H1 (cell line): ENCODE data around the gene CPD. TPM values are rescaled to one million over a fixed set of nuclear protein-coding genes. Genes with fewer than 3 reads are reported as not detected.

Experiments
- CTCF ChIA-PET: fragments of 300-600 bp; sonication (Branson Sonifier 250); formaldehyde crosslinking; loops from one replicate; lab custom pipeline; 2021; ENCODE audit not compliant: partially characterized antibody; lab: Charles Lee
- POLR2A ChIA-PET: fragments of 300-600 bp; sonication (Branson Sonifier 250); formaldehyde crosslinking; loops from one replicate; lab custom pipeline; 2021; ENCODE audit warnings: inconsistent platforms; ENCODE audit not compliant: partially characterized antibody; lab: Charles Lee
- DNase-seq, 2 experiments: peaks; one replicate each; pipeline versions ENCODE4 v3.0.0 to v3.0.0-alpha.2; 2010 to 2022; ENCODE audit warnings: low spot score in 2 of 2, low read depth in 1 of 2, mixed read lengths in 1 of 2
- FAIRE-seq: peaks from 2 replicates; lab custom pipeline; 2011; peaks lifted over from hg19 to GRCh38; lab: Jason Lieb, UNC
- H2AFZ ChIP-seq: 2 replicates; pipeline ENCODE4 v1.8.1; 2012; ENCODE audit warnings: low read length, inconsistent platforms
- H2AK5ac ChIP-seq: 2 replicates; pipeline ENCODE4 v1.6.1; 2013; ENCODE audit warnings: low read depth, low read length
- H2BK120ac ChIP-seq: replicated peaks from 2 replicates; pipeline ENCODE3; 2013; ENCODE audit warnings: low read depth, low read length, inconsistent platforms
- H2BK12ac ChIP-seq: 2 replicates; pipeline ENCODE4 v1.6.1; 2013; ENCODE audit warnings: low read depth, low read length
- H2BK15ac ChIP-seq: 2 replicates; pipeline ENCODE4 v1.6.1; 2013; ENCODE audit warnings: low read length
- H2BK20ac ChIP-seq: 2 replicates; pipeline ENCODE4 v1.6.1; 2013; ENCODE audit warnings: low read length
- H2BK5ac ChIP-seq: 2 replicates; pipeline ENCODE4 v1.6.1; 2013; ENCODE audit warnings: low read depth, low read length
- H3K14ac ChIP-seq: 2 replicates; pipeline ENCODE4 v1.6.1; 2013; ENCODE audit warnings: inconsistent platforms; ENCODE audit not compliant: insufficient read length
- H3K18ac ChIP-seq: 2 replicates; pipeline ENCODE4 v1.6.1; 2013; ENCODE audit warnings: low read length; ENCODE audit errors: extremely low read depth
- H3K23ac ChIP-seq: 2 replicates; pipeline ENCODE4 v1.6.1; 2013; ENCODE audit warnings: inconsistent platforms; ENCODE audit not compliant: insufficient read length
- H3K23me2 ChIP-seq: 2 replicates; pipeline ENCODE4 v1.6.1; 2013; ENCODE audit warnings: low read depth, low read length
- H3K27ac ChIP-seq: 2 replicates; pipeline ENCODE4 v1.6.1; 2011; ENCODE audit warnings: low read depth, low read length, inconsistent platforms
- H3K27me3 ChIP-seq, 4 experiments: replicated peaks in 1 of 4; 1 replicate in 1 of 4; 2 replicates in 3 of 4; pipeline versions ENCODE4 v1.6.1 to v1.8.1; 2011 to 2013; ENCODE audit warnings: low read length in 3 of 4, mild to moderate bottlenecking in 3 of 4, inconsistent platforms in 2 of 4, mixed read lengths in 2 of 4, moderate library complexity in 1 of 4; ENCODE audit not compliant: control insufficient read depth in 3 of 4, insufficient read depth in 3 of 4; ENCODE audit errors: extremely low read depth in 1 of 4
- H3K36me3 ChIP-seq, 4 experiments: 2 replicates each; pipeline versions ENCODE4 v1.6.1 to v1.8.1; 2011 to 2013; ENCODE audit warnings: mild to moderate bottlenecking in 4 of 4, low read length in 3 of 4, moderate library complexity in 2 of 4, control low read depth in 1 of 4, inconsistent platforms in 1 of 4; ENCODE audit not compliant: insufficient read depth in 4 of 4, control insufficient read depth in 2 of 4
- H3K4ac ChIP-seq: replicated peaks from 2 replicates; pipeline ENCODE3; 2013; ENCODE audit warnings: low read length, low read depth, mixed read lengths, inconsistent platforms; ENCODE audit not compliant: insufficient read length
- H3K4me1 ChIP-seq, 4 experiments: replicated peaks in 1 of 4; 1 replicate in 1 of 4; 2 replicates in 3 of 4; pipeline versions ENCODE4 v1.6.1 to v1.8.1; 2011 to 2013; ENCODE audit warnings: low read length in 3 of 4, inconsistent platforms in 2 of 4, mixed read lengths in 1 of 4; ENCODE audit not compliant: insufficient read depth in 4 of 4, control insufficient read depth in 3 of 4
- H3K4me2 ChIP-seq, 2 experiments: 2 replicates each; pipeline versions ENCODE4 v1.6.1 to v1.8.1; 2011 to 2013; ENCODE audit warnings: low read depth in 2 of 2, low read length in 2 of 2, control low read depth in 1 of 2, inconsistent platforms in 1 of 2, mild to moderate bottlenecking in 1 of 2; ENCODE audit not compliant: insufficient read depth in 1 of 2
- H3K4me3 ChIP-seq, 4 experiments: fragments of 200-600, 300-600 bp in 1 of 4; sonication (generic), shearing (Covaris generic), sonication (Bioruptor Twin) in 1 of 4; 2 replicates each; pipeline versions ENCODE4 v1.5.1 to v1.8.1; 2011 to 2016; ENCODE audit warnings: low read length in 4 of 4, low read depth in 3 of 4, control low read depth in 2 of 4, inconsistent platforms in 2 of 4, mild to moderate bottlenecking in 2 of 4, mixed read lengths in 1 of 4, moderate library complexity in 1 of 4; ENCODE audit not compliant: insufficient read depth in 2 of 4; ENCODE audit errors: extremely low read depth in 1 of 4
- H3K56ac ChIP-seq: replicated peaks from 2 replicates; pipeline ENCODE3; 2013; ENCODE audit warnings: low read depth, mild to moderate bottlenecking, mixed read lengths, low read length, inconsistent platforms; ENCODE audit not compliant: insufficient read length
- H3K79me1 ChIP-seq: 2 replicates; pipeline ENCODE4 v1.6.1; 2013; ENCODE audit warnings: low read depth, low read length, control low read depth
- H3K79me2 ChIP-seq, 2 experiments: 2 replicates each; pipeline versions ENCODE4 v1.6.1 to v1.8.1; 2012 to 2013; ENCODE audit warnings: low read length in 2 of 2, mild to moderate bottlenecking in 2 of 2, inconsistent platforms in 1 of 2; ENCODE audit not compliant: insufficient read depth in 2 of 2, control insufficient read depth in 1 of 2
- H3K9ac ChIP-seq, 4 experiments: replicated peaks in 1 of 4; 1 replicate in 1 of 4; 2 replicates in 3 of 4; pipeline versions ENCODE4 v1.6.1 to v1.8.1; 2011 to 2013; ENCODE audit warnings: low read depth in 3 of 4, low read length in 3 of 4, control low read depth in 2 of 4, mild to moderate bottlenecking in 2 of 4, moderate library complexity in 2 of 4, inconsistent platforms in 1 of 4; ENCODE audit errors: extremely low read depth in 1 of 4
- H3K9me3 ChIP-seq, 2 experiments: 2 replicates each; pipeline versions ENCODE4 v1.6.1 to v1.8.1; 2012 to 2013; ENCODE audit warnings: mild to moderate bottlenecking in 2 of 2, moderate library complexity in 2 of 2, control low read depth in 1 of 2, inconsistent platforms in 1 of 2, low read depth in 1 of 2, low read length in 1 of 2, mixed read lengths in 1 of 2; ENCODE audit not compliant: insufficient read depth in 2 of 2
- H4K20me1 ChIP-seq, 2 experiments: replicated peaks in 1 of 2; 2 replicates each; pipeline versions ENCODE3 to v1.8.1; 2011 to 2013; ENCODE audit warnings: inconsistent platforms in 2 of 2, low read length in 2 of 2, mild to moderate bottlenecking in 1 of 2; ENCODE audit not compliant: insufficient read depth in 2 of 2, control insufficient read depth in 1 of 2
- H4K5ac ChIP-seq: 2 replicates; pipeline ENCODE4 v1.6.1; 2013; ENCODE audit warnings: low read length, low read depth, mixed read lengths, inconsistent platforms; ENCODE audit not compliant: insufficient read length
- H4K8ac ChIP-seq: 2 replicates; pipeline ENCODE4 v1.8.0; 2013; ENCODE audit warnings: mild to moderate bottlenecking, moderate library complexity, low read length, inconsistent platforms; ENCODE audit not compliant: insufficient read depth; ENCODE audit errors: extremely low read depth
- H4K91ac ChIP-seq: replicated peaks from 2 replicates; pipeline ENCODE3; 2013; ENCODE audit warnings: low read length, mixed read lengths, inconsistent platforms; ENCODE audit not compliant: insufficient read length
- ASH2L ChIP-seq: fragments of 200-600, 300-600 bp; sonication (generic); IDR thresholded peaks from one replicate; pipeline ENCODE4 v1.7.1; 2017; ENCODE audit warnings: low read length
- CTBP2 ChIP-seq: IDR thresholded peaks from 2 replicates; pipeline ENCODE4 v1.7.0; 2011; ENCODE audit warnings: borderline replicate concordance, mild to moderate bottlenecking, moderate library complexity, mixed read lengths, low read length; ENCODE audit not compliant: insufficient read depth, insufficient read length
- MAFK ChIP-seq: IDR thresholded peaks from 2 replicates; pipeline ENCODE4 v1.6.1; 2012; ENCODE audit warnings: low read depth, mild to moderate bottlenecking, improper control_type of control experiment, low read length
- NANOG ChIP-seq: IDR thresholded peaks from 2 replicates; pipeline ENCODE4 v1.6.1; 2011; ENCODE audit warnings: low read length, low read depth, mild to moderate bottlenecking, inconsistent platforms; ENCODE audit not compliant: insufficient read depth, poor library complexity, severe bottlenecking
- PHF8 ChIP-seq: fragments of 200-600 bp; sonication (generic); conservative IDR thresholded peaks from 2 replicates; pipeline ENCODE4 v1.7.1; 2012; ENCODE audit warnings: low read depth, mild to moderate bottlenecking, inconsistent platforms, low read length, moderate library complexity
- RFX5 ChIP-seq: IDR thresholded peaks from 2 replicates; pipeline ENCODE4 v1.6.1; 2011; ENCODE audit warnings: low read depth, low read length, improper control_type of control experiment, borderline replicate concordance
- RNF2 ChIP-seq: fragments of 200-900, 300-1000 bp; sonication (generic); IDR thresholded peaks from 2 replicates; pipeline ENCODE4 v1.7.1; 2016; ENCODE audit warnings: borderline replicate concordance, low read depth, mild to moderate bottlenecking, antibody characterized with exemption, low read length; ENCODE audit not compliant: poor library complexity, severe bottlenecking; ENCODE audit errors: missing control alignments
- SAP30 ChIP-seq: fragments of 300-600 bp; sonication (generic); IDR thresholded peaks from 2 replicates; pipeline ENCODE4 v1.7.1; 2012; ENCODE audit warnings: low read length, moderate library complexity, mild to moderate bottlenecking, inconsistent platforms; ENCODE audit not compliant: insufficient read depth, insufficient replicate concordance
- SP2 ChIP-seq: IDR thresholded peaks from 2 replicates; pipeline ENCODE4 v1.6.1; 2012; ENCODE audit warnings: mild to moderate bottlenecking, low read length, inconsistent platforms
- SP4 ChIP-seq: IDR thresholded peaks from 2 replicates; pipeline ENCODE4 v1.6.1; 2012; ENCODE audit warnings: low read length, inconsistent platforms
- SRF ChIP-seq: IDR thresholded peaks from 2 replicates; pipeline ENCODE4 v1.6.1; 2011; ENCODE audit warnings: mild to moderate bottlenecking, low read depth, low read length, moderate library complexity
- TAF1 ChIP-seq: IDR thresholded peaks from 2 replicates; pipeline ENCODE4 v1.6.1; 2011; ENCODE audit warnings: mild to moderate bottlenecking, low read depth, low read length
- YY1 ChIP-seq: IDR thresholded peaks from 2 replicates; pipeline ENCODE4 v1.6.1; 2011; ENCODE audit warnings: low read depth, mild to moderate bottlenecking, low read length
- ZNF274 ChIP-seq: IDR thresholded peaks from 2 replicates; pipeline ENCODE4 v1.7.0; 2012; ENCODE audit warnings: low read length, borderline replicate concordance; ENCODE audit errors: extremely low read depth
- WGBS, 2 experiments: shearing (Covaris generic) in 1 of 2; methylation state at CpG; one replicate each; pipeline versions ENCODE4 v1.1.6 to v1.1.7; 2013 to 2015; ENCODE audit warnings: low lambda C conversion rate in 2 of 2, mixed read lengths in 2 of 2, inconsistent platforms in 1 of 2, low coverage in 1 of 2, missing lambda C conversion rate in 1 of 2; ENCODE audit not compliant: insufficient replicate concordance in 2 of 2, insufficient coverage in 1 of 2, insufficient read length in 1 of 2; ENCODE audit errors: extremely low coverage in 1 of 2, missing lambda C conversion rate in 1 of 2; 5-methylcytosine and 5-hydroxymethylcytosine counted together
- polyA plus RNA-seq, 7 experiments: library from polyadenylated mRNA; depleted of rRNA in 3 of 7; stranded (reverse) in 5 of 7; unstranded in 2 of 7; fragments of >200 nt in 5 of 7; fragments of 200-250 nt in 2 of 7; gene quantifications; 1 replicate in 5 of 7; 2 replicates in 1 of 7; 4 replicates in 1 of 7; pipeline versions ENCODE4 v1.2.1 to v1.2.3, GENCODE V29; 2011 to 2013; ENCODE audit warnings: missing spikeins in 2 of 7, mixed read lengths in 2 of 7
- total RNA-seq: library from RNA; stranded (reverse); fragmentation: NEBNext Ultra II Directional; extraction: Animal tissue kit (Norgen Biotek cat#: 25700); gene quantifications from 2 replicates; pipeline ENCODE4 v1.2.1, GENCODE V29; 2021

CPD gene
- total and polyA plus RNA-seq, 2 of the 8 experiments (the other 6 are each of a cell fraction or from before 2014, with no cell fraction given): 8.6 to 46.2 TPM

- POLR2A ChIA-PET: no interaction called here
- H2BK15ac ChIP-seq: no peak overlapping the region
- no peak overlapping the region for H4K91ac ChIP-seq
- H3K23me2 ChIP-seq: no peaks in the 10 kb centered on the region; the same call in 1 of the 2 replicates
- no peak overlapping the region for H3K4me3 ChIP-seq
- FAIRE-seq (no peak), DNase-seq (no peak)
- no peaks in the 10 kb centered on the region for H3K27me3 ChIP-seq
- no peak overlapping the region for H3K18ac ChIP-seq
- H2AK5ac ChIP-seq: no peak overlapping the region
- H3K79me2 ChIP-seq: no peaks in the 10 kb centered on the region
- no peak overlapping the region for H2BK5ac ChIP-seq
- H3K79me1 ChIP-seq: no peaks in the 10 kb centered on the region
- no peak overlapping the region for H4K5ac ChIP-seq
- no peak overlapping the region for H3K23ac ChIP-seq
- H3K9ac ChIP-seq: no peak overlapping the region
- no peak overlapping the region for H2AFZ ChIP-seq
- no peak overlapping the region for H2BK120ac ChIP-seq
- H3K36me3 ChIP-seq: no peaks in the 10 kb centered on the region
- H2BK12ac ChIP-seq: no peak overlapping the region
- H3K4me2 ChIP-seq: no peak overlapping the region
- no peak overlapping the region for H3K27ac ChIP-seq
- no peak overlapping the region for H3K14ac ChIP-seq
- no peak overlapping the region for H4K8ac ChIP-seq
- no peak overlapping the region for H3K56ac ChIP-seq
- no peaks in the 10 kb centered on the region for H4K20me1 ChIP-seq
- no peaks in the 10 kb centered on the region for H3K4me1 ChIP-seq
- no peaks in the 10 kb centered on the region for H3K9me3 ChIP-seq
- 84% methylated on average over 4 of the region's 4 CpGs; no CpG with 5 or more reads in 1 of the 2 experiments for whole genome bisulfite sequencing, 2 experiments
- CTCF ChIA-PET: interaction anchor here (0.6 to 7.7 kb wide), 10 partner anchors 7 to 230 kb away, joined by 3 to 57 read pairs (median 4); partner anchors contain the start of gene BLMH
- H3K4ac ChIP-seq: no peak overlapping the region
- no peak overlapping the region for H2BK20ac ChIP-seq
- TF ChIP-seq SP2 (no peak), NANOG (no peak), SP4 (no peak), YY1 (no peak), PHF8 (no peak), RNF2 (no peak), ASH2L (no peak), RFX5 (no peak), SRF (no peak), TAF1 (no peak), ZNF274 (no peak), CTBP2 (no peak), SAP30 (no peak), MAFK (no peak)
Measured at GRCh38 chr17:30334421-30334820, 44.3 kb upstream of the CPD start.
